MM.1S (cell line): Measurements from ENCODE around the gene CPNE2.

Source experiments
- EZH2 ChIP-seq: fragments of 300-600 bp; sonication (generic); optimal IDR thresholded peaks from 2 replicates; pipeline ENCODE3; 2017; ENCODE audit warnings: low read depth, mild to moderate bottlenecking, antibody characterized with exemption, low read length, mixed read lengths
- EZH2phosphoT487 ChIP-seq: fragments of 300-600 bp; sonication (generic); IDR thresholded peaks from 2 replicates; pipeline ENCODE4 v1.6.1; 2018; ENCODE audit warnings: antibody characterized with exemption, low read length
- TF ChIP-seq, protein P1 (sequence below): fragments of 300-600 bp; sonication (generic); IDR thresholded peaks from 2 replicates; pipeline ENCODE4 v1.5.1; 2016; ENCODE audit warnings: antibody characterized with exemption, low read length, mixed read lengths

DNA sequence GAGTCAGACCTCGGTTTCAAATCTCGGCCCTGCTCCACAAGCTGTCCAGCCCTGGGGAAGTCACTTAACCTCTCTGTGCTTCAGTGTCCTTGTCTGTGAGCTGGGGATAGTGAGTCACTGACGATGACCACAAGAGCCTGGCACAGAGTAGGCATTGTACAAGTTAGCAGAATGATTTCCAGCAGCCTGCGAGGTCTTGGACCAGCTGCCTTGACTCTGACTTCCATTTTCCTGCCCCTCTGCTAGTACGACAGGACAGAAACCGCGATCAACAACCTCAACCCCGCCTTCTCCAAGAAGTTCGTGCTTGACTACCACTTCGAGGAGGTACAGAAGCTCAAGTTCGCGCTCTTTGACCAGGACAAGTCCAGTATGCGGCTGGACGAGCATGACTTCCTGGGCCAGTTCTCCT, 20.7 kb downstream of the CPNE2 start:
- TF ChIP-seq, protein P1, sequence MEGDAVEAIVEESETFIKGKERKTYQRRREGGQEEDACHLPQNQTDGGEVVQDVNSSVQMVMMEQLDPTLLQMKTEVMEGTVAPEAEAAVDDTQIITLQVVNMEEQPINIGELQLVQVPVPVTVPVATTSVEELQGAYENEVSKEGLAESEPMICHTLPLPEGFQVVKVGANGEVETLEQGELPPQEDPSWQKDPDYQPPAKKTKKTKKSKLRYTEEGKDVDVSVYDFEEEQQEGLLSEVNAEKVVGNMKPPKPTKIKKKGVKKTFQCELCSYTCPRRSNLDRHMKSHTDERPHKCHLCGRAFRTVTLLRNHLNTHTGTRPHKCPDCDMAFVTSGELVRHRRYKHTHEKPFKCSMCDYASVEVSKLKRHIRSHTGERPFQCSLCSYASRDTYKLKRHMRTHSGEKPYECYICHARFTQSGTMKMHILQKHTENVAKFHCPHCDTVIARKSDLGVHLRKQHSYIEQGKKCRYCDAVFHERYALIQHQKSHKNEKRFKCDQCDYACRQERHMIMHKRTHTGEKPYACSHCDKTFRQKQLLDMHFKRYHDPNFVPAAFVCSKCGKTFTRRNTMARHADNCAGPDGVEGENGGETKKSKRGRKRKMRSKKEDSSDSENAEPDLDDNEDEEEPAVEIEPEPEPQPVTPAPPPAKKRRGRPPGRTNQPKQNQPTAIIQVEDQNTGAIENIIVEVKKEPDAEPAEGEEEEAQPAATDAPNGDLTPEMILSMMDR: no peak
- TF ChIP-seq EZH2phosphoT487: no peak
- no peak for TF ChIP-seq EZH2
